Measurements from ENCODE around the gene CDC37L1. TPM values are rescaled to one million over a fixed set of nuclear protein-coding genes. Genes with fewer than 3 reads are reported as not detected.

CDC37L1 gene
- total RNA-seq, 2 experiments from 2014 or later = 10.1 to 12.4 TPM

- H3K4me1 Mint-ChIP-seq = peaks cover 49% of the 10 kb centered on the region
- ATAC-seq = no peak
- CTCF ChIA-PET = interaction anchor here (0.6 to 1.4 kb wide), 4 partner anchors 8 to 83 kb away, joined by 3 to 4 read pairs (median 3); partner anchors contain the start of gene CDC37L1
- H3K4me3 Mint-ChIP-seq = peak overlapping the region; percentile 97
- peaks cover 3% of the 10 kb centered on the region for H3K36me3 Mint-ChIP-seq
- no peaks in the 10 kb centered on the region for H3K9me3 Mint-ChIP-seq (ENCODE audit: low read depth)
- no peak for DNase-seq
- H3K27ac Mint-ChIP-seq = peak overlapping the region; percentile 88
- peaks cover 7% of the 10 kb centered on the region for H3K27me3 Mint-ChIP-seq
Observed at GRCh38 chr9:4661611-4662010, 17.8 kb upstream of the CDC37L1 start.

- Mint-ChIP-seq H3K27me3 (peaks cover 7% of the 10 kb centered on the region), H3K27ac (peak within 1 kb of the TSS; percentile 88), H3K9me3 (ENCODE audit: low read depth) (no peaks in the 10 kb centered on the region), H3K36me3 (peaks cover 3% of the 10 kb centered on the region), H3K4me3 (peak within 1 kb of the TSS; percentile 97), H3K4me1 (peaks cover 51% of the 10 kb centered on the region)
- CTCF ChIA-PET = interaction anchor here (0.6 to 1.4 kb wide), 8 partner anchors 9 to 1940 kb away, joined by 3 to 6 read pairs (median 3); partner anchors contain the start of genes AK3, CDC37L1 and RCL1
- peak; percentile 86 for DNase-seq
- peak; percentile 93 for ATAC-seq
Observed at GRCh38 chr9:4662108-4662988, 17.0 kb upstream of the CDC37L1 start, which contains the start of gene PLPP6. TSS of gene PLPP6 (plus strand) at chr9:4662294. CDS start at chr9:4662376, 82 bp downstream.

GRCh38 chr9:4662989-4663792, 16.2 kb upstream of the CDC37L1 start:
- Mint-ChIP-seq H3K27ac (peak overlapping the region; percentile 72), H3K27me3 (peaks cover 7% of the 10 kb centered on the region), H3K4me3 (peak overlapping the region; percentile 97), H3K4me1 (peaks cover 57% of the 10 kb centered on the region), H3K36me3 (peaks cover 3% of the 10 kb centered on the region), H3K9me3 (ENCODE audit: low read depth) (no peaks in the 10 kb centered on the region)
- DNase-seq (no peak), ATAC-seq (no peak)
- CTCF ChIA-PET = interaction anchor here (0.6 to 1.4 kb wide), 9 partner anchors 12 to 1939 kb away, joined by 3 to 6 read pairs (median 3); partner anchors contain the start of genes AK3, CDC37L1 and RCL1

- no peak for ATAC-seq
- CTCF ChIA-PET = interaction anchor here (0.6 to 1.6 kb wide), 4 partner anchors 11 to 96 kb away, joined by 3 to 7 read pairs (median 4); no protein-coding TSS in a partner anchor
- no peak for DNase-seq
- H3K27me3 Mint-ChIP-seq = peaks cover 6% of the 10 kb centered on the region
- H3K4me1 Mint-ChIP-seq = peaks cover 61% of the 10 kb centered on the region
- no peaks in the 10 kb centered on the region for H3K9me3 Mint-ChIP-seq (ENCODE audit: low read depth)
- peak overlapping the region; percentile 7 for H3K4me3 Mint-ChIP-seq
- no peak overlapping the region for H3K27ac Mint-ChIP-seq
- peaks cover 3% of the 10 kb centered on the region for H3K36me3 Mint-ChIP-seq
Observed at GRCh38 chr9:4663956-4664355, 15.4 kb upstream of the CDC37L1 start.

GRCh38 chr9:4665357-4665756, 14.0 kb upstream of the CDC37L1 start:
- H3K9me3 Mint-ChIP-seq (ENCODE audit: low read depth) = no peaks in the 10 kb centered on the region
- H3K4me3 Mint-ChIP-seq = no peak overlapping the region
- H3K36me3 Mint-ChIP-seq = no peaks in the 10 kb centered on the region
- H3K4me1 Mint-ChIP-seq = peaks cover 67% of the 10 kb centered on the region
- H3K27me3 Mint-ChIP-seq = peaks cover 3% of the 10 kb centered on the region
- CTCF ChIA-PET = interaction anchor here (0.9 to 1.9 kb wide), 7 partner anchors 9 to 94 kb away, joined by 3 to 7 read pairs (median 3); no protein-coding TSS in a partner anchor
- no peak overlapping the region for H3K27ac Mint-ChIP-seq
- DNase-seq = no peak
- ATAC-seq = no peak

GRCh38 chr9:4666042-4666699, 13.2 kb upstream of the CDC37L1 start, which contains the start of gene SPATA6L:
TSS of gene SPATA6L (minus strand) at chr9:4666480. CDS start at chr9:4666250, 230 bp downstream.
- no peaks in the 10 kb centered on the region for H3K36me3 Mint-ChIP-seq
- H3K4me1 Mint-ChIP-seq = peaks cover 75% of the 10 kb centered on the region
- peak within 1 kb of the TSS; percentile 70 for H3K4me3 Mint-ChIP-seq
- CTCF ChIA-PET = interaction anchor here (0.9 to 1.9 kb wide), 8 partner anchors 8 to 93 kb away, joined by 3 to 6 read pairs (median 4); partner anchors contain the start of gene AK3
- H3K27me3 Mint-ChIP-seq = peaks cover 3% of the 10 kb centered on the region
- DNase-seq = peak; percentile 61
- peak within 1 kb of the TSS; percentile 8 for H3K27ac Mint-ChIP-seq
- ATAC-seq = peak; percentile 45
- no peaks in the 10 kb centered on the region for H3K9me3 Mint-ChIP-seq (ENCODE audit: low read depth)

- H3K9me3 Mint-ChIP-seq (ENCODE audit: low read depth) = no peaks in the 10 kb centered on the region
- H3K27ac Mint-ChIP-seq = no peak overlapping the region
- no peak for DNase-seq
- H3K36me3 Mint-ChIP-seq = no peaks in the 10 kb centered on the region
- CTCF ChIA-PET = interaction anchor here (1.0 to 1.1 kb wide), 2 partner anchors 24 to 74 kb away, joined by 3 read pairs; no protein-coding TSS in a partner anchor
- peaks cover 3% of the 10 kb centered on the region for H3K27me3 Mint-ChIP-seq
- H3K4me1 Mint-ChIP-seq = peaks cover 66% of the 10 kb centered on the region
- ATAC-seq = no peak
- H3K4me3 Mint-ChIP-seq = no peak overlapping the region
Observed at GRCh38 chr9:4667681-4668080, 11.7 kb upstream of the CDC37L1 start.

GRCh38 chr9:4668604-4669003, 10.8 kb upstream of the CDC37L1 start:
- DNase-seq (no peak), ATAC-seq (no peak)
- H3K9me3 Mint-ChIP-seq (ENCODE audit: low read depth) = no peaks in the 10 kb centered on the region
- peaks cover 57% of the 10 kb centered on the region for H3K4me1 Mint-ChIP-seq
- no peaks in the 10 kb centered on the region for H3K36me3 Mint-ChIP-seq
- peaks cover 3% of the 10 kb centered on the region for H3K27me3 Mint-ChIP-seq
- H3K27ac Mint-ChIP-seq = no peak overlapping the region
- CTCF ChIA-PET = interaction anchor here (1.1 kb wide), 1 partner anchor 73 kb away, joined by 3 read pairs; no protein-coding TSS in a partner anchor
- no peak overlapping the region for H3K4me3 Mint-ChIP-seq

GRCh38 chr9:4669890-4670289, 9.5 kb upstream of the CDC37L1 start:
- no peak overlapping the region for H3K27ac Mint-ChIP-seq
- ATAC-seq (no peak), DNase-seq (no peak)
- H3K4me3 Mint-ChIP-seq = no peak overlapping the region
- H3K9me3 Mint-ChIP-seq (ENCODE audit: low read depth) = no peaks in the 10 kb centered on the region
- CTCF ChIA-PET = interaction anchor here (1.8 kb wide), 1 partner anchor 65 kb away, joined by 4 read pairs; no protein-coding TSS in a partner anchor
- H3K36me3 Mint-ChIP-seq = no peaks in the 10 kb centered on the region
- H3K4me1 Mint-ChIP-seq = peaks cover 45% of the 10 kb centered on the region
- H3K27me3 Mint-ChIP-seq = peaks cover 3% of the 10 kb centered on the region

- H3K36me3 Mint-ChIP-seq = no peaks in the 10 kb centered on the region
- H3K9me3 Mint-ChIP-seq (ENCODE audit: low read depth) = no peaks in the 10 kb centered on the region
- ATAC-seq = no peak
- no peak overlapping the region for H3K4me3 Mint-ChIP-seq
- no peak for DNase-seq
- CTCF ChIA-PET = interaction anchor here (1.3 to 1.8 kb wide), 2 partner anchors 10 to 66 kb away, joined by 3 to 4 read pairs; no protein-coding TSS in a partner anchor
- H3K4me1 Mint-ChIP-seq = peaks cover 38% of the 10 kb centered on the region
- H3K27ac Mint-ChIP-seq = peak overlapping the region; percentile 70
- H3K27me3 Mint-ChIP-seq = no peaks in the 10 kb centered on the region
Observed at GRCh38 chr9:4670591-4670990, 8.8 kb upstream of the CDC37L1 start.

- ATAC-seq = no peak
- Mint-ChIP-seq H3K4me3 (no peak overlapping the region), H3K27ac (no peak overlapping the region), H3K9me3 (ENCODE audit: low read depth) (no peaks in the 10 kb centered on the region), H3K27me3 (no peaks in the 10 kb centered on the region), H3K4me1 (peaks cover 28% of the 10 kb centered on the region), H3K36me3 (no peaks in the 10 kb centered on the region)
- CTCF ChIA-PET = interaction anchor here (1.3 to 1.6 kb wide), 2 partner anchors 9 to 12 kb away, joined by 3 to 4 read pairs; no protein-coding TSS in a partner anchor
- no peak for DNase-seq
Observed at GRCh38 chr9:4671737-4672136, 7.6 kb upstream of the CDC37L1 start.

GRCh38 chr9:4674783-4675182, 4.6 kb upstream of the CDC37L1 start:
- H3K27me3 Mint-ChIP-seq = no peaks in the 10 kb centered on the region
- DNase-seq = no peak
- CTCF ChIA-PET = interaction anchor here (1.0 to 2.6 kb wide), 4 partner anchors 8 to 12 kb away, joined by 3 to 6 read pairs (median 3); partner anchors contain the start of gene SPATA6L
- peaks cover 15% of the 10 kb centered on the region for H3K4me1 Mint-ChIP-seq
- no peak overlapping the region for H3K27ac Mint-ChIP-seq
- H3K9me3 Mint-ChIP-seq (ENCODE audit: low read depth) = no peaks in the 10 kb centered on the region
- ATAC-seq = no peak
- no peaks in the 10 kb centered on the region for H3K36me3 Mint-ChIP-seq
- no peak overlapping the region for H3K4me3 Mint-ChIP-seq
